ENCODE measurements around the gene KLHL25.

The KLHL25 gene

DNA sequence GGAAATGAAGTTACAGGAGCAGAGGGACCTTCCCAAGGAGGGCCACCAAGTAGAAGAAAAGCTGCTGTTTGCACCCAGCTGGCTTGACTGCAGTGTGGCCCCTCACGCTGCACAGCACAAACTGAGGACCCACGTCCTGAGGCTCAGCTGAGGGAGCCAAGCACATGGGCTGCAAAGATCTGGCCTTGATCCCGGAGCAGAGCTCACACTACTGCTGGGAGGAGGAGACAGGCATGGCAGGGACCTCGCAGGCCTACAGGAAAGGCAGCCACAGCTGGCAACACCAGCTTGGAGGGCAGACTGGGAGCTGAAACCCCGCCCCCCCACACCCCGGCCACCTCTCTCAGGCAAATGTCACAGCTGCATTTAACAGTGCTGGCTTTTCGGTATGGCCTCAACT is 39.7 kb downstream of the KLHL25 start:
- H3K27ac ChIP-seq (ENCODE audit: low read depth in 2 of 2, low read length in 2 of 2), result no peak overlapping the region
- H3K36me3 ChIP-seq (ENCODE audit: control insufficient read depth in 2 of 2, insufficient read depth in 2 of 2, low read length in 2 of 2), result peaks cover 0 to 4% of the 10 kb centered on the region in 2 donors
- H3K9ac ChIP-seq (ENCODE audit: low read depth in 1 of 2, low read length in 2 of 2), result no peak overlapping the region
- no peaks in the 10 kb centered on the region for H3K27me3 ChIP-seq (ENCODE audit: control insufficient read depth in 2 of 2, insufficient read depth in 2 of 2, low read length in 2 of 2)
- H3K4me1 ChIP-seq (ENCODE audit: control insufficient read depth in 2 of 2, insufficient read depth in 2 of 2, low read length in 2 of 2), result peaks cover 0 to 6% of the 10 kb centered on the region in 2 donors
- no peak overlapping the region for H3K4me3 ChIP-seq (ENCODE audit: low read length in 2 of 2)
- no peaks in the 10 kb centered on the region for H3K9me3 ChIP-seq (ENCODE audit: control insufficient read depth in 2 of 2, low read length in 2 of 2)

DNA sequence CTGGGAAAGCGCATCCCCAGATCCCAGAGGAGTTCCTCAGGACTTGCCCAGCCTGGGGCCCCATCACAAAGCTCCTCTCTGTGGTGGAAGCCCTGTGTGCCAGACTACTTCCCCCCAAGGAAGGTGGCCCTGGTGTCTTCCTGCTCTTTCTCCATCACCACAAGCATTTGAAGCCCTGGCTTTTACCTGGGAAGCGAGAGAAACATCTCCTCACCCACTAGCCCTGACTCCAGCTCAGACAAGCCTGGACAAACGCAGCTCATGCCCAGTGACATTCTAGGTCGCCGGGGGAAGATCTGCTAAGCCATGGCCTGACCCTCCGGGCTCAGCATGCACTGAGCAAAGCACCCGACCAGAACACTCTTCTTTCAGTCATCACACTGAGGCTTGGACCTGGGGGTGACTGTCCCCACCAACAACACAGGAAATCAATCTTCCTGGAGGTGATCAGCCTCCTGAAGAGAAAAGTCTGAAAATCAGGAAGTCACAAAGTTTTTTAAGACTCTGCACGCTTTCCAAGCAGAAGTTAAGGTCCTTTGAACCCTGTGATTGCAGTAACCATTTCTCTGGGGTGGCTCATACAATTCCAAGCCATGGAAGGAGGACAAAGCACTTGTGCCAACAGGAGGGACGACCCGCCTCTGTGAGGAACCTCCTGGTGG is 40.8 kb downstream of the KLHL25 start:
- peaks cover 0 to 7% of the 10 kb centered on the region in 2 donors for H3K36me3 ChIP-seq (ENCODE audit: control insufficient read depth in 2 of 2, insufficient read depth in 2 of 2, low read length in 2 of 2)
- H3K4me3 ChIP-seq (ENCODE audit: low read length in 2 of 2), result no peak overlapping the region
- no peak overlapping the region for H3K27ac ChIP-seq (ENCODE audit: low read depth in 2 of 2, low read length in 2 of 2)
- H3K4me1 ChIP-seq (ENCODE audit: control insufficient read depth in 2 of 2, insufficient read depth in 2 of 2, low read length in 2 of 2), result peaks cover 0 to 6% of the 10 kb centered on the region in 2 donors
- H3K9me3 ChIP-seq (ENCODE audit: control insufficient read depth in 2 of 2, low read length in 2 of 2), result no peaks in the 10 kb centered on the region
- H3K9ac ChIP-seq (ENCODE audit: low read depth in 1 of 2, low read length in 2 of 2), result no peak overlapping the region
- H3K27me3 ChIP-seq (ENCODE audit: control insufficient read depth in 2 of 2, insufficient read depth in 2 of 2, low read length in 2 of 2), result no peaks in the 10 kb centered on the region

- Histone ChIP-seq H3K9ac (ENCODE audit: low read depth in 1 of 2, low read length in 2 of 2) (no peak overlapping the region), H3K27me3 (ENCODE audit: control insufficient read depth in 2 of 2, insufficient read depth in 2 of 2, low read length in 2 of 2) (no peaks in the 10 kb centered on the region), H3K4me1 (ENCODE audit: control insufficient read depth in 2 of 2, insufficient read depth in 2 of 2, low read length in 2 of 2) (peaks cover under 1 to 6% of the 10 kb centered on the region in 2 donors), H3K9me3 (ENCODE audit: control insufficient read depth in 2 of 2, low read length in 2 of 2) (no peaks in the 10 kb centered on the region), H3K4me3 (ENCODE audit: low read length in 2 of 2) (no peak overlapping the region), H3K36me3 (ENCODE audit: control insufficient read depth in 2 of 2, insufficient read depth in 2 of 2, low read length in 2 of 2) (peaks cover 5 to 11% of the 10 kb centered on the region in 2 donors), H3K27ac (ENCODE audit: low read depth in 2 of 2, low read length in 2 of 2) (no peak overlapping the region)
Observed at GRCh38 chr15:85753261-85753660, 41.5 kb downstream of the KLHL25 start.

GRCh38 chr15:85752491-85752961 is 42.2 kb downstream of the KLHL25 start:
- H3K4me1 ChIP-seq (ENCODE audit: control insufficient read depth in 2 of 2, insufficient read depth in 2 of 2, low read length in 2 of 2), result peaks cover 3 to 6% of the 10 kb centered on the region in 2 donors
- peaks cover 12 to 13% of the 10 kb centered on the region in 2 donors for H3K36me3 ChIP-seq (ENCODE audit: control insufficient read depth in 2 of 2, insufficient read depth in 2 of 2, low read length in 2 of 2)
- no peaks in the 10 kb centered on the region for H3K9me3 ChIP-seq (ENCODE audit: control insufficient read depth in 2 of 2, low read length in 2 of 2)
- H3K4me3 ChIP-seq (ENCODE audit: low read length in 2 of 2), result no peak overlapping the region
- no peak overlapping the region for H3K27ac ChIP-seq (ENCODE audit: low read depth in 2 of 2, low read length in 2 of 2)
- H3K27me3 ChIP-seq (ENCODE audit: control insufficient read depth in 2 of 2, insufficient read depth in 2 of 2, low read length in 2 of 2), result no peaks in the 10 kb centered on the region
- H3K9ac ChIP-seq (ENCODE audit: low read depth in 1 of 2, low read length in 2 of 2), result no peak overlapping the region

- Histone ChIP-seq H3K27me3 (ENCODE audit: control insufficient read depth in 2 of 2, insufficient read depth in 2 of 2, low read length in 2 of 2) (no peaks in the 10 kb centered on the region), H3K4me3 (ENCODE audit: low read length in 2 of 2) (no peak overlapping the region), H3K4me1 (ENCODE audit: control insufficient read depth in 2 of 2, insufficient read depth in 2 of 2, low read length in 2 of 2) (peaks cover 3 to 6% of the 10 kb centered on the region in 2 donors), H3K9me3 (ENCODE audit: control insufficient read depth in 2 of 2, low read length in 2 of 2) (no peaks in the 10 kb centered on the region), H3K9ac (ENCODE audit: low read depth in 1 of 2, low read length in 2 of 2) (no peak overlapping the region), H3K27ac (ENCODE audit: low read depth in 2 of 2, low read length in 2 of 2) (no peak overlapping the region), H3K36me3 (ENCODE audit: control insufficient read depth in 2 of 2, insufficient read depth in 2 of 2, low read length in 2 of 2) (peaks cover 13 to 17% of the 10 kb centered on the region in 2 donors)
Observed at GRCh38 chr15:85752124-85752475, 42.6 kb downstream of the KLHL25 start.

- Histone ChIP-seq H3K27me3 (ENCODE audit: control insufficient read depth in 2 of 2, insufficient read depth in 2 of 2, low read length in 2 of 2) (no peaks in the 10 kb centered on the region), H3K36me3 (ENCODE audit: control insufficient read depth in 2 of 2, insufficient read depth in 2 of 2, low read length in 2 of 2) (peaks cover 18 to 23% of the 10 kb centered on the region in 2 donors), H3K27ac (ENCODE audit: low read depth in 2 of 2, low read length in 2 of 2) (no peak overlapping the region), H3K9ac (ENCODE audit: low read depth in 1 of 2, low read length in 2 of 2) (no peak overlapping the region), H3K4me1 (ENCODE audit: control insufficient read depth in 2 of 2, insufficient read depth in 2 of 2, low read length in 2 of 2) (peaks cover 3 to 6% of the 10 kb centered on the region in 2 donors), H3K4me3 (ENCODE audit: low read length in 2 of 2) (no peak overlapping the region), H3K9me3 (ENCODE audit: control insufficient read depth in 2 of 2, low read length in 2 of 2) (no peaks in the 10 kb centered on the region)
Observed at GRCh38 chr15:85751291-85752123, 43.2 kb downstream of the KLHL25 start.

DNA sequence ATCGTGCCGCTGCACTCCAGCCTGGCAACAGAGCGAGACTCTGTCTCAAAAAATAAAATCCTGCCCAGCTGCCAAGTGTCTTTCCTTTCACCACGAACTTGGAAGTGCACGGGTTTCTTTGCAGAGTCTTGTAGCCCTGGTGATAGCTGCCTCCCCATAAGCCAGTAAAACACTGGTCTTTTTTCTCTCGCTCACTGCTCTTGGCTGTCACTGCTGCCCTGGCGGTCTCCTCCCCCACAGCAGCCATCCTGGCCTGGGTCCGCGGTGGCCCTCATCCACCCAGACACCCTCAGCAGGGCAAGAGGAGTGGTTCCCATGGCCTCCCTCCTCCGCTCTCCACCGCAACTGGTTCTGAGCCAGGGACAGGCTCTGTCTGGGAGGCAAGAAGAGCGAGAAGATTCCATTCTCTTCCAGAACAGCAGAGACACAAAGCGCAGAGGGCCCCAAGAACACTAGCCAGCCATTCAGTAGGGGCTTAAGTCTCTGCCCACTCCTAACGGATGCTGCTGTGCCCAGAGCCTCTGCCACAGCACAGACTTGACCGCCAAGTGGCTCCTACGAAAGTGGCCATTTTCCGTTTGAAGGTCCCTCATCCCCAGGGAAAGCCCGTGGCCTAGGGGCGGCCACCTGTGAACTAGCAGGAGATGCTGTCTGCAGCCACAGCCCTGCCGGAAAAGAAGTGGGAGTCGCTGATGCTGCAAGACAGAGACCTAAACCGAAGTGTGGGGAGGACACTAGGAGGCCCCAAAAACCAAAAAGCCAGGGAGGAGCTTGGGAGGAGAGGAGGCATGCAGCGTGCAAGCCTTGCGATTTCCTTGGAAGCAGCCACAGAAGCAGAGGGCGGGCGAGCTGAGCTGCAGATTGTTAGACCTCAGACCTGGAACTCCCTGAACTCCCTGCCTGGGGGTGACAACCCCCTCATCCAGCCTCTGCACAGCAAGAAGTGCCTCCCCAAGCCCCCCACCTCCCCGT is 44.1 kb downstream of the KLHL25 start:
- Histone ChIP-seq H3K27ac (ENCODE audit: low read depth in 2 of 2, low read length in 2 of 2) (peak overlapping the region in 1 of 2 donors; percentile 59), H3K36me3 (ENCODE audit: control insufficient read depth in 2 of 2, insufficient read depth in 2 of 2, low read length in 2 of 2) (peaks cover 27 to 32% of the 10 kb centered on the region in 2 donors), H3K4me1 (ENCODE audit: control insufficient read depth in 2 of 2, insufficient read depth in 2 of 2, low read length in 2 of 2) (peaks cover 3 to 6% of the 10 kb centered on the region in 2 donors), H3K27me3 (ENCODE audit: control insufficient read depth in 2 of 2, insufficient read depth in 2 of 2, low read length in 2 of 2) (no peaks in the 10 kb centered on the region), H3K9me3 (ENCODE audit: control insufficient read depth in 2 of 2, low read length in 2 of 2) (no peaks in the 10 kb centered on the region), H3K4me3 (ENCODE audit: low read length in 2 of 2) (peak overlapping the region in 1 of 2 donors; percentile 33), H3K9ac (ENCODE audit: low read depth in 1 of 2, low read length in 2 of 2) (no peak overlapping the region)

DNA sequence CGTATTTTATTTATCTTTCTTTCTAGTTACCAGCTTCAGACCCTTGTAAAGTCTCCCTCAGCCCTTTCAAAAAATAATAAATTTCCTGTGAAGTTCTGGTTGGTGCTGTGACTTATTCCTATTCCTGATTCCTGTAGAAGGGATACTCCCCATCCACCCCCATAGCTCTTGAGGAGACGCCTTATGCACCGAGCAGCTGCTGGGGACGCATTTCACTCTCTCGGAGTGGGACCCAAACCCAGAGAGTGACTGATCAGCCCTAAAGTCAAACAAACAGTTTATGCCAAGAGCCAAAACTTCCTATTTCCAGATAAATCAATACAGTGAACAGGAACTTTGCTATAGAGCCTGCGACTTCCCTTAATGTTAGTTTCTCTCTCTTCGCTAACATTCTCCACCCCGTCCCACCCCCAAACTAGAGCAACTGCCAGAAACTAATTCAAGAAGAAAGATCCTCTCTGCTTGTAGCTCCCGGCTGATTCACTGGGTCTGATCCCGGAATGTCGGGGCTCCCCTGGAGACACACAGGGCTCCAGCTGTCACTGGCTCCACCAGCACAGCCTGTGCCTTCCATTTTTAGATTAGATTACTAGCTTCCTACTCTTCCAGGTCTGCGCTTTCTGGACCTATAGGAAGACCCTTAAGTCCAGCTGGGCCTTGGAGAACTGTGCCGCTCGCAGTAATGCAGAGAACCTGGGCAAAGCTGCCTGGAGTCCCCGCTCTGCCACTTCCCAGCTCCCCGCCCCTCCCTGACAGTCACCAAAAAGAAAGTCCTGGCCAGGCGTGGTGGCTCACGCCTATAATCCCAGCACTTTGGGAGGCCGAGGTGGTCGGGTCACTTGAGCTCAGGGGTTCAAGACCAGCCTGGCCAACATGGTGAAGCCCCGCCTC is 45.2 kb downstream of the KLHL25 start:
- H3K9me3 ChIP-seq (ENCODE audit: control insufficient read depth in 2 of 2, low read length in 2 of 2), result no peaks in the 10 kb centered on the region
- peaks cover 3 to 6% of the 10 kb centered on the region in 2 donors for H3K4me1 ChIP-seq (ENCODE audit: control insufficient read depth in 2 of 2, insufficient read depth in 2 of 2, low read length in 2 of 2)
- peaks cover 38 to 43% of the 10 kb centered on the region in 2 donors for H3K36me3 ChIP-seq (ENCODE audit: control insufficient read depth in 2 of 2, insufficient read depth in 2 of 2, low read length in 2 of 2)
- H3K9ac ChIP-seq (ENCODE audit: low read depth in 1 of 2, low read length in 2 of 2), result no peak overlapping the region
- peak overlapping the region; percentile 45 for H3K27ac ChIP-seq (ENCODE audit: low read depth in 2 of 2, low read length in 2 of 2)
- no peaks in the 10 kb centered on the region for H3K27me3 ChIP-seq (ENCODE audit: control insufficient read depth in 2 of 2, insufficient read depth in 2 of 2, low read length in 2 of 2)
- no peak overlapping the region for H3K4me3 ChIP-seq (ENCODE audit: low read length in 2 of 2)

DNA sequence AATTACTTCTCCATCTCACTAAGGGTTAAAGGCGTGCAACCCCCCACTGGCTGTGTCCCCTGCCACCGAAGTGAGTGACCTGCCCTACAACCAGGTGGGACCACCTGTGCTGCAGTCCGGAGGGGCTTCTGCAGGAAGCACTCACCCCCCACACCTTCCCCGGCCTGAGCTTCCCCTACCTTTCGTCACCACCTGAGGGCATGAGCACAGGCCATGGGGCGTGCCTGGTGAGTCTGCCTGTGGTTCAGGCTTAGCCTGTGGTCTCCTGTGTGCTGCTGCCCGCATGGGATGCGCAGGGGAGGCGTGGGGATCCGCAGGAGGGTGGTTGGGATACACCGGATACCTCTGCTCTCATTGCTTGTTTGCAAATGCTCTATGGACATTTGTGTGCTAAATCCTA is 46.0 kb downstream of the KLHL25 start:
- H3K9ac ChIP-seq (ENCODE audit: low read depth in 1 of 2, low read length in 2 of 2), result no peak overlapping the region
- H3K4me1 ChIP-seq (ENCODE audit: control insufficient read depth in 2 of 2, insufficient read depth in 2 of 2, low read length in 2 of 2), result peaks cover 3 to 6% of the 10 kb centered on the region in 2 donors
- H3K4me3 ChIP-seq (ENCODE audit: low read length in 2 of 2), result no peak overlapping the region
- no peaks in the 10 kb centered on the region for H3K9me3 ChIP-seq (ENCODE audit: control insufficient read depth in 2 of 2, low read length in 2 of 2)
- H3K27me3 ChIP-seq (ENCODE audit: control insufficient read depth in 2 of 2, insufficient read depth in 2 of 2, low read length in 2 of 2), result no peaks in the 10 kb centered on the region
- H3K36me3 ChIP-seq (ENCODE audit: control insufficient read depth in 2 of 2, insufficient read depth in 2 of 2, low read length in 2 of 2), result peaks cover 45 to 49% of the 10 kb centered on the region in 2 donors
- no peak overlapping the region for H3K27ac ChIP-seq (ENCODE audit: low read depth in 2 of 2, low read length in 2 of 2)
